ENCODE data around the gene KATNB1. TPM values are rescaled to one million over a fixed set of nuclear protein-coding genes. Genes with fewer than 3 reads are reported as not detected.

KATNB1 gene
- total RNA-seq, 3 donors from 2014 or later = 15.5 to 20.9 (median 17.0) TPM

- DNase-seq (ENCODE audit: low spot score in 2 of 2) = no peak
- Histone ChIP-seq H3K4me3 (no peak overlapping the region), H3K4me1 (no peaks in the 10 kb centered on the region), H3K27ac (no peak overlapping the region), H3K36me3 (no peaks in the 10 kb centered on the region), H3K27me3 (no peaks in the 10 kb centered on the region), H3K9me3 (no peaks in the 10 kb centered on the region)
- TF ChIP-seq POLR2A (IDR thresholded peaks at IDR 0.05) (no peak), POLR2AphosphoS5 (IDR thresholded peaks at IDR 0.05) (no peak), CTCF (IDR thresholded peaks at IDR 0.05) (no peak)
- intact Hi-C loops (cut with DNase I; ENCODE audit: low total_unique reads) = no loop called here
Measured at GRCh38 chr16:57730771-57731730, 4.5 kb upstream of the KATNB1 start.

- DNase-seq (ENCODE audit: low spot score in 2 of 2) = no peak
- no peaks in the 10 kb centered on the region for H3K9me3 ChIP-seq
- intact Hi-C loops (cut with DNase I; ENCODE audit: low total_unique reads) = no loop called here
- no peaks in the 10 kb centered on the region for H3K36me3 ChIP-seq
- H3K4me1 ChIP-seq = peaks cover 0 to 5% of the 10 kb centered on the region in 2 donors
- H3K27ac ChIP-seq = no peak overlapping the region
- H3K27me3 ChIP-seq = no peaks in the 10 kb centered on the region
- no peak for TF ChIP-seq POLR2A (IDR thresholded peaks at IDR 0.05)
- TF ChIP-seq CTCF (IDR thresholded peaks at IDR 0.05) = no peak
- no peak for TF ChIP-seq POLR2AphosphoS5 (IDR thresholded peaks at IDR 0.05)
- H3K4me3 ChIP-seq = no peak overlapping the region
Measured at GRCh38 chr16:57732037-57732436, 3.5 kb upstream of the KATNB1 start.

- intact Hi-C loops (cut with DNase I; ENCODE audit: low total_unique reads) = no loop called here
- Histone ChIP-seq H3K27me3 (no peaks in the 10 kb centered on the region), H3K27ac (no peak overlapping the region), H3K4me1 (peaks cover 0 to 5% of the 10 kb centered on the region in 2 donors), H3K4me3 (no peak overlapping the region), H3K9me3 (no peaks in the 10 kb centered on the region), H3K36me3 (no peaks in the 10 kb centered on the region)
- no peak for DNase-seq (ENCODE audit: low spot score in 2 of 2)
- TF ChIP-seq POLR2AphosphoS5 (IDR thresholded peaks at IDR 0.05) = no peak
- no peak for TF ChIP-seq CTCF (IDR thresholded peaks at IDR 0.05)
- no peak for TF ChIP-seq POLR2A (IDR thresholded peaks at IDR 0.05)
Measured at GRCh38 chr16:57732714-57733113, 2.9 kb upstream of the KATNB1 start.

- Histone ChIP-seq H3K4me1 (peaks cover 0 to 5% of the 10 kb centered on the region in 2 donors), H3K36me3 (no peaks in the 10 kb centered on the region), H3K4me3 (peak overlapping the region; percentile 67 to 93 (median 85)), H3K9me3 (no peaks in the 10 kb centered on the region), H3K27me3 (no peaks in the 10 kb centered on the region), H3K27ac (peak overlapping the region; percentile 87 to 93)
- DNase-seq (ENCODE audit: low spot score in 2 of 2) = no peak
- TF ChIP-seq POLR2A (IDR thresholded peaks at IDR 0.05) = no peak
- no peak for TF ChIP-seq CTCF (IDR thresholded peaks at IDR 0.05)
- no peak for TF ChIP-seq POLR2AphosphoS5 (IDR thresholded peaks at IDR 0.05)
- intact Hi-C loops (cut with DNase I; ENCODE audit: low total_unique reads) = no loop called here
Measured at GRCh38 chr16:57734308-57734924, 1.2 kb upstream of the KATNB1 start.

Data from breast epithelium (tissue), 4 donors.